Measurements from ENCODE around the gene RADIL. TPM values are rescaled to one million over a fixed set of nuclear protein-coding genes. Genes with fewer than 3 reads are reported as not detected.

Gene RADIL
- total RNA-seq, 1 experiment from 2014 or later, result 5.6 TPM

DNA sequence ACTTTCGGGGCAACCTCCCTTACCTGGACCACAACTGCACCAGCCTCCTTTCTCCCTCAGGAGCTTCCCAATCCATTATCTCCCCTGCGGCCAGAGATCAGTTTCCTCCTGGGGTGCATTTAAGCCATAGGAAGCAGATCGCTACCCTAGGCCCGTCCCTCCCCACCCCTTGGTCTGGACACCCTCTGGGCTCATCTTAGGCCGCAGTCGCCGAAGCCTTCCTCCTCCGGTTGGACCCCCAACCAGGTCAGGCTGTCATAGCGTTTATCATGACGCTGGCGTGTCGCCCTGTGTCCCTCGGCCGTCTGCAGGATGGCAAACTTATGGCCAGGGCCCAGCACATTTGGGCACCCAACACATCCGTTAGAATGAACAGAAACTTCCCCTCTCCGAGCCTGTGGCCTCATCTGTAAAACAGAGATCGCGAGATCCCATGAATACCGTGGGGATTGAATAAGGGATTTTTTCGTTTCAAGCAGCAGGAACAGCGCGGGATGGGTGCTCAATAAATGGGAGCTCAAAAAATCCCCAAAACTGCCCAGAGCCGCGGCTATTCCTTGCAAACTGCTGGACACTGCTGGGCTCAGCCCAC lies 108.8 kb downstream of the RADIL start:
- Histone ChIP-seq H3K36me3 (ENCODE audit: low read depth, low read length) (no peaks in the 10 kb centered on the region), H3K4me1 (ENCODE audit: insufficient read depth, low read length) (peaks cover 12% of the 10 kb centered on the region), H3K27ac (ENCODE audit: low read length) (peak overlapping the region; percentile 46), H3K9me2 (replicated peaks; ENCODE audit: low read length) (no peaks in the 10 kb centered on the region), H3K4me3 (ENCODE audit: low read length) (peak overlapping the region; percentile 100), H3K9ac (ENCODE audit: low read length) (peak overlapping the region; percentile 91), H3F3A (ENCODE audit: low read length, unreplicated experiment) (no peaks in the 10 kb centered on the region), H4K20me1 (ENCODE audit: low read length) (0 out of 2 replicates have a peak, but pooled peaks cover 3% of the 10 kb centered on the region), H3K27me3 (ENCODE audit: low read length) (no peaks in the 10 kb centered on the region), H3K79me2 (ENCODE audit: low read length) (peaks cover 29% of the 10 kb centered on the region), H2AFZ (ENCODE audit: low read length) (peak overlapping the region; percentile 74), H3K4me2 (ENCODE audit: low read length) (peak overlapping the region; percentile 99), H3K9me3 (ENCODE audit: low read length) (no peaks in the 10 kb centered on the region)
- BruUV-seq (replicated peaks), result TSS peak; percentile 99
- ATAC-seq, result peak; percentile 20
- DNase-seq, result peak; percentile 52
- no peak for TF ChIP-seq EZH2 (IDR thresholded peaks at IDR 0.05; ENCODE audit: low read length, unreplicated experiment)
- TF ChIP-seq EZH2phosphoT487 (IDR thresholded peaks at IDR 0.05; ENCODE audit: borderline replicate concordance, low read length), result no peak
- TF ChIP-seq, protein P1, sequence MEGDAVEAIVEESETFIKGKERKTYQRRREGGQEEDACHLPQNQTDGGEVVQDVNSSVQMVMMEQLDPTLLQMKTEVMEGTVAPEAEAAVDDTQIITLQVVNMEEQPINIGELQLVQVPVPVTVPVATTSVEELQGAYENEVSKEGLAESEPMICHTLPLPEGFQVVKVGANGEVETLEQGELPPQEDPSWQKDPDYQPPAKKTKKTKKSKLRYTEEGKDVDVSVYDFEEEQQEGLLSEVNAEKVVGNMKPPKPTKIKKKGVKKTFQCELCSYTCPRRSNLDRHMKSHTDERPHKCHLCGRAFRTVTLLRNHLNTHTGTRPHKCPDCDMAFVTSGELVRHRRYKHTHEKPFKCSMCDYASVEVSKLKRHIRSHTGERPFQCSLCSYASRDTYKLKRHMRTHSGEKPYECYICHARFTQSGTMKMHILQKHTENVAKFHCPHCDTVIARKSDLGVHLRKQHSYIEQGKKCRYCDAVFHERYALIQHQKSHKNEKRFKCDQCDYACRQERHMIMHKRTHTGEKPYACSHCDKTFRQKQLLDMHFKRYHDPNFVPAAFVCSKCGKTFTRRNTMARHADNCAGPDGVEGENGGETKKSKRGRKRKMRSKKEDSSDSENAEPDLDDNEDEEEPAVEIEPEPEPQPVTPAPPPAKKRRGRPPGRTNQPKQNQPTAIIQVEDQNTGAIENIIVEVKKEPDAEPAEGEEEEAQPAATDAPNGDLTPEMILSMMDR (conservative IDR thresholded peaks at IDR 0.05; ENCODE audit: low read depth, low read length), result no peak
- ChIA-PET CTCF (interaction anchor here (0.6 to 0.8 kb wide), 2 partner anchors 199 to 1592 kb away, joined by 4 to 14 read pairs; no protein-coding TSS in a partner anchor), POLR2A (ENCODE audit: unreplicated experiment) (interaction anchor here (0.7 to 0.8 kb wide), 2 partner anchors 30 to 93 kb away, joined by 4 to 13 read pairs; no protein-coding TSS in a partner anchor)
- intact Hi-C loops (cut with micrococcal nuclease), result no loop called here

DNA sequence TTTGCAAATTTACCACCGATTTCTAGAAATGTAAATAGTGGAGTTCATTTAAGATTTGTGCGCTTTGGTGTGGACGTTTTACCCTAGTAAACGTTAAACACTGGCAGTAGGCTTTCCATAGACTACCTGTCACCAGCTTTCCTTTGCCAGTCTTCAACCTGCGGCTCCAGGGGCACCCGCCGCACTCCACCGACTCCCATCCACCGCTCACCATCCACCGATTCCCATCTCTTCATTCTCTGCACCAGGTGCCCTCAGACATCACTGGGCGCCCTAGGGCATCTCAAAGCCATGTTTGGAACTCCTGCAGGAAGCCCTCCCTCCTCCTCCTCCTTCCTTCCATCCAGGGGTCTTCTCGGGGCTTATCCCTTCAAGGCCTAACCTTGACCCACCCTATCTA lies 109.5 kb downstream of the RADIL start:
- Histone ChIP-seq H2AFZ (ENCODE audit: low read length) (no peak overlapping the region), H3K9me2 (replicated peaks; ENCODE audit: low read length) (no peaks in the 10 kb centered on the region), H3K4me2 (ENCODE audit: low read length) (peak overlapping the region; percentile 99; the same call in 1 of the 2 replicates), H3K79me2 (ENCODE audit: low read length) (peaks cover 29% of the 10 kb centered on the region), H3K27me3 (ENCODE audit: low read length) (no peaks in the 10 kb centered on the region), H3K36me3 (ENCODE audit: low read depth, low read length) (no peaks in the 10 kb centered on the region), H3F3A (ENCODE audit: low read length, unreplicated experiment) (no peaks in the 10 kb centered on the region), H3K4me3 (ENCODE audit: low read length) (no peak overlapping the region; the same call in 1 of the 2 replicates), H3K4me1 (ENCODE audit: insufficient read depth, low read length) (peaks cover 12% of the 10 kb centered on the region), H3K27ac (ENCODE audit: low read length) (no peak overlapping the region), H3K9me3 (ENCODE audit: low read length) (no peaks in the 10 kb centered on the region), H3K9ac (ENCODE audit: low read length) (no peak overlapping the region), H4K20me1 (ENCODE audit: low read length) (0 out of 2 replicates have a peak, but pooled peaks cover 3% of the 10 kb centered on the region)
- intact Hi-C loops (cut with micrococcal nuclease), result no loop called here
- no TSS peak for BruUV-seq (replicated peaks)
- no peak for TF ChIP-seq EZH2phosphoT487 (IDR thresholded peaks at IDR 0.05; ENCODE audit: borderline replicate concordance, low read length)
- TF ChIP-seq, protein P1 (conservative IDR thresholded peaks at IDR 0.05; ENCODE audit: low read depth, low read length), result no peak
- TF ChIP-seq EZH2 (IDR thresholded peaks at IDR 0.05; ENCODE audit: low read length, unreplicated experiment), result no peak
- DNase-seq (no peak), ATAC-seq (no peak)
- CTCF ChIA-PET, result no interaction called here
- POLR2A ChIA-PET (ENCODE audit: unreplicated experiment), result no interaction called here

DNA sequence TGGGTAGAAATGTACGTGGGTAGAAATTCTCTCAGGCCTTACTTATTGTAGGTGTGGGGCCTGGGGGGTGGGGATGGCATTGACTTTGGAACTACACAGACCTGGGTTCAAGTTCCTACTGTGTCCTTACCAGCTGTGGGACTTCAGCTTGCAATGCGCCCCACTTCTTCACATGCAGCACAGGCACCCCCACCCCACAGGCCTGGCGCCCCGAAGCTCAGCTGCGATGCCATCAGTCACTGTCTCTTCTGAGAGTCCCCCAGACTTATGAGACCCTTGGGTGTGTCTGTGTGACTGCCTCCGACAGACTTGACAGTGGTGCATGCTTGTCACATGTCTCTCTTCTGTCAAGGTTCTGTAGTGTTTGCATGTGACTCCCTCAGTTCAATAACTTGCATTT lies 111.2 kb downstream of the RADIL start:
- ChIA-PET POLR2A (ENCODE audit: unreplicated experiment) (no interaction called here), CTCF (no interaction called here)
- H3K27ac ChIP-seq (ENCODE audit: low read length), result no peak overlapping the region
- H3K9me3 ChIP-seq (ENCODE audit: low read length), result no peaks in the 10 kb centered on the region
- H4K20me1 ChIP-seq (ENCODE audit: low read length), result 0 out of 2 replicates have a peak, but pooled peaks cover 3% of the 10 kb centered on the region
- H3K4me1 ChIP-seq (ENCODE audit: insufficient read depth, low read length), result peaks cover 12% of the 10 kb centered on the region
- H3F3A ChIP-seq (ENCODE audit: low read length, unreplicated experiment), result no peaks in the 10 kb centered on the region
- no TSS peak for BruUV-seq (replicated peaks)
- H3K4me3 ChIP-seq (ENCODE audit: low read length), result no peak overlapping the region
- no peaks in the 10 kb centered on the region for H3K9me2 ChIP-seq (replicated peaks; ENCODE audit: low read length)
- no peaks in the 10 kb centered on the region for H3K36me3 ChIP-seq (ENCODE audit: low read depth, low read length)
- no peak overlapping the region for H2AFZ ChIP-seq (ENCODE audit: low read length)
- intact Hi-C loops (cut with micrococcal nuclease), result no loop called here
- no peak for ATAC-seq
- H3K27me3 ChIP-seq (ENCODE audit: low read length), result no peaks in the 10 kb centered on the region
- H3K9ac ChIP-seq (ENCODE audit: low read length), result no peak overlapping the region
- H3K4me2 ChIP-seq (ENCODE audit: low read length), result no peak overlapping the region
- no peak for DNase-seq
- TF ChIP-seq, protein P1 (conservative IDR thresholded peaks at IDR 0.05; ENCODE audit: low read depth, low read length), result no peak
- no peak for TF ChIP-seq EZH2 (IDR thresholded peaks at IDR 0.05; ENCODE audit: low read length, unreplicated experiment)
- TF ChIP-seq EZH2phosphoT487 (IDR thresholded peaks at IDR 0.05; ENCODE audit: borderline replicate concordance, low read length), result no peak
- peaks cover 17% of the 10 kb centered on the region for H3K79me2 ChIP-seq (ENCODE audit: low read length)

Data from PC-3 (cell line).